Esophagus muscularis mucosa (tissue), 3 donors: Measurements from ENCODE around the gene RUNX3.

ENCODE experiments used
- CTCF ChIP-seq, 3 experiments: fragments of 200-600 bp in 2 of 3; fragments of 450-650 bp in 1 of 3; sonication (generic) in 2 of 3; IDR thresholded peaks; one replicate each; pipeline ENCODE4 v1.5.1; 2017 to 2019; ENCODE audit warnings: antibody characterized with exemption in 3 of 3, mild to moderate bottlenecking in 2 of 3, moderate library complexity in 1 of 3
- POLR2AphosphoS5 ChIP-seq, 2 donors: sonication (generic); formaldehyde crosslinking; IDR thresholded peaks; one replicate each; pipeline ENCODE4 v1.6.1; 2017; ENCODE audit warnings: antibody characterized with exemption in 2 of 2

GRCh38 chr1:24961961-24962861 is 32.1 kb upstream of the RUNX3 start:
- no peak for TF ChIP-seq CTCF (IDR thresholded peaks at IDR 0.05)
- TF ChIP-seq POLR2AphosphoS5 (IDR thresholded peaks at IDR 0.05): no peak
